ENCODE data around the gene TIMP4.

GRCh38 chr3:12150112-12150511 lies 8.6 kb downstream of the TIMP4 start:
- TF ChIP-seq CTCF (IDR thresholded peaks at IDR 0.05; ENCODE audit: low read depth, low read length, missing input control) = no peak
- no peak for TF ChIP-seq GABPA (IDR thresholded peaks at IDR 0.05 in 1 of 2, conservative IDR thresholded peaks at IDR 0.05 in 1 of 2)
- no peak for TF ChIP-seq RAD21 (IDR thresholded peaks at IDR 0.05)
- no peak for TF ChIP-seq ATF3 (IDR thresholded peaks at IDR 0.05)
- no peak for TF ChIP-seq YY1 (IDR thresholded peaks at IDR 0.05)
- TF ChIP-seq MAX (IDR thresholded peaks at IDR 0.05) = no peak
- TF ChIP-seq FOXA2 (IDR thresholded peaks at IDR 0.05) = no peak
- no peak for TF ChIP-seq NR2F2 (IDR thresholded peaks at IDR 0.05)
- TF ChIP-seq JUND (IDR thresholded peaks at IDR 0.05) = no peak
- no peak for TF ChIP-seq HNF4G (IDR thresholded peaks at IDR 0.05)
- no peak for TF ChIP-seq REST (IDR thresholded peaks at IDR 0.05)

Data from liver (tissue), 3 donors.